HAP-1 (cell line): Measurements from ENCODE around the gene SLC37A4.
"Not testable (repeated sequence)": the region's sequence is repeated elsewhere in the genome, so short reads cannot be mapped to it uniquely, and the experiment has no call there.

Experiments used
- DNase-seq, 2 experiments: peaks; one replicate each; pipeline ENCODE4 v3.0.0-alpha.2; 2016 to 2020; ENCODE audit warnings: low spot score in 2 of 2
- H3K27me3 ChIP-seq: fragments of 250-450 bp; sonication (Bioruptor Pico); 2 replicates; pipeline ENCODE4 v1.5.1; 2020; ENCODE audit warnings: low read depth, mild to moderate bottlenecking, moderate library complexity
- H3K36me3 ChIP-seq: fragments of 250-450 bp; sonication (Bioruptor Pico); replicated peaks from 2 replicates; pipeline ENCODE4 v1.5.1; 2020; ENCODE audit warnings: mild to moderate bottlenecking
- H3K4me1 ChIP-seq: fragments of 250-450 bp; sonication (Bioruptor Pico); 2 replicates; pipeline ENCODE4 v1.5.1; 2020; ENCODE audit warnings: mild to moderate bottlenecking
- H3K4me3 ChIP-seq: fragments of 250-450 bp; sonication (Bioruptor Pico); 2 replicates; pipeline ENCODE4 v1.5.1; 2020; ENCODE audit warnings: mild to moderate bottlenecking, moderate library complexity
- H3K9me3 ChIP-seq: fragments of 250-450 bp; sonication (Bioruptor Pico); 2 replicates; pipeline ENCODE4 v1.5.1; 2020; ENCODE audit warnings: mild to moderate bottlenecking, moderate library complexity
- in situ Hi-C: fragments of 300-500 bp; cut with MboI; formaldehyde crosslinking; loops from 3 replicates; pipeline ENCODE4 v1.14.3; 2020; ENCODE audit warnings: low sequenced_read_pairs, inconsistent platforms, mixed read lengths

The SLC37A4 gene

DNA sequence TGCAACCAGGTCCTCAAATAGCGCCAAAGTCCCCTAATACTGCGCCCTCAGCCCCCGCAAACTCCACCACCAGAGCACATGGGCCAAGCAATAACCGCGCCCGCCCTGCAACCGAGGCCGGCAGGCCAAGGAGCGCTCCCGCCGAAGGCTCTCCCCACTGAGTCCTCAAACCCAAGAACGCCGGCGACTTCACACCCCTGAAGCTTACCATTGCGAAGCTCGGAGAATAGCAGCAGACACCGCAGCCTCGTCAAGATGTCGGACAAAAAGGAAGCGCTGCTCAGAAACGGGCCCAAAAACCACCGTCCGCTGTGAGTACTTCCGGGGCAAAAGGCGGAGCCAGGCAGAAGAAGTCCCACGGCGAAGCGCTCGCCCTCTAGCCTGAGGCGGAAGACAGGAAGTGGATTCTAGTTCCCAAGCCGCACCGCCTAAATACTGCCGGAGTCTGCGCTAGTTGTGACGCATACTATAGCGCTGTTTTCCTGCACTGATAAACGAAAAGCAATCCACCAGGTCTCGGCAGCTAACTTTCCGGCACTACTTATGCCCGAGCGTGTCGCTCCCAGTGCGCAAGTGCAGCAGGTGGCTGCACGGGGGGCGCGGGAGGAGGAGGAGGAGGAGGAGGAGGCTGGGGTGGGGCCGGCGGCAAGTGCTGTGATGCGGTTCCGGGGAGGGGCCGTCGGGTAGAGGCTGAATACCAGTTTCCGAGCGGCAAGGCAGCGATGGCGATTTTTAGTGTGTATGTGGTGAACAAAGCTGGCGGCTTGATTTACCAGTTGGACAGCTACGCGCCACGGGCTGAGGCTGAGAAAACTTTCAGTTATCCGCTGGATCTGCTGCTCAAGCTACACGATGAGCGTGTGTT, 12.4 kb downstream of the SLC37A4 start, which contains the start of the genes RPS25 and TRAPPC4:
RPS25 (minus strand) TSS at position 270 of the 865 bp plus-strand sequence; CDS start at position 211, 59 bp downstream.
TRAPPC4 (plus strand) TSS at position 693 of the 865 bp plus-strand sequence; CDS start at position 723, 30 bp downstream.
- Histone ChIP-seq H3K4me1 (peaks cover 17% of the 10 kb centered on the region), H3K36me3 (peaks cover 69% of the 10 kb centered on the region), H3K4me3 (peak within 1 kb of the TSS; percentile 97), H3K27me3 (no peaks in the 10 kb centered on the region), H3K9me3 (no peaks in the 10 kb centered on the region)
- peak; percentile 93 to 97 for DNase-seq
- in situ Hi-C loops = no loop called here

DNA sequence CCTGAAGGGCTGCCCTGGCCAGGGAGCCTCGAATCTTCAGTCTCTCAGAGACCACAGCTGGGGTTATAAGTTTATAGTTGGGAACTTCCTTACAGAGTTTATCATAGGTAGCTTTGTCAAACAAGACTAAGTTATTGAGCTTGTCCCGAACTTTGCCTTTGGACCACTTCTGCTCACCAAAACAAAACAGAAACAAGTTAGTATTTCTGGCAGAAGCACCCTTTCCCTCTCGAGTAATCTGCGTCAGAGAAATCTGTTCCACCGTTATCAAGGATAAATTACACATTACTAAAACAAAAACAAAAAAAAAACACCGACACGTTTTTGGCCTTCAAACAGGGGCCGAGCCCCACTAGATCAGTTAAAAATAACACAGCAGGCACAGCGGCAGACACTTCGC, 13.3 kb downstream of the SLC37A4 start:
- Histone ChIP-seq H3K36me3 (peaks cover 67% of the 10 kb centered on the region), H3K4me3 (peak overlapping the region; percentile 97), H3K4me1 (peaks cover 17% of the 10 kb centered on the region)
- DNase-seq, H3K27me3 ChIP-seq, in situ Hi-C loops, H3K9me3 ChIP-seq: not testable (repeated sequence)

DNA sequence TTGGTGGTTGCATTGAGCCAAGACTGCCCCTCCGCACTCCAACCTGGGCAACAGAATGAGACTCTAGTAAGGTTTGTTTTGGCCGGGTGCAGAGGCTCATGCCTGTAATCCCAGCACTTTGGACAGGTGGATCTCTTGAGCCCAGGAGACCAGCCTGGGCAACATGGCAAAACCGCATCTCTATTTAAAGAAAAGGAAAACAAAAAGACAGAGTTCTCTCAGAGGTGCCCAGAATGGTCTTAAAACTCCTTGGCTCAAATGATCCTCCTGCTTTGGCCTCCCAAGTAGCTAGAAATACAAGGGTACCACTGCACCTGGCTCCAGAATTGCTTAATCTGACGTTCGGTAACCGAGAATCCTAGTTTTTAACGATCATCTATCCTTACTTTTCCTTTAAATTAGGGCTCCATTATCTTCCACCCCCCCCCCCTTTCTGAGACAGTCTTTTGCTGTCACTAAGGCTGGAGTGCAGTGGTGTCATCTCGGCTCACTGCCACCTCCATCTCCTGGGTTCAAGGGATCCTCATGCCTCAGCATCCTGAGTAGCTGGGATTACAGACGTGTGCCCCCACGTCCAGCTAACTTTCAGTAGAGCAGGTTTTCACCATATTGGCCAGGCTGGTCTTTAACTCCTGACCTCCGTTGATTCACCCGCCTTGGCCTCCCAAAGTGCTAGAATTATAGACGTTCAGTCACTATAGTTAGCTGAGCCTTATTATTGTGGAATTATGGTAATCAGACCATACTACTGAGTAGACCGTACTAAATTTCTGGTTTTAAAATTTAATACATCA, 14.3 kb downstream of the SLC37A4 start:
- Histone ChIP-seq H3K27me3 (no peaks in the 10 kb centered on the region), H3K36me3 (peaks cover 67% of the 10 kb centered on the region), H3K9me3 (no peaks in the 10 kb centered on the region), H3K4me1 (peaks cover 17% of the 10 kb centered on the region), H3K4me3 (peak overlapping the region; percentile 97)
- DNase-seq = no peak
- in situ Hi-C loops = no loop called here

DNA sequence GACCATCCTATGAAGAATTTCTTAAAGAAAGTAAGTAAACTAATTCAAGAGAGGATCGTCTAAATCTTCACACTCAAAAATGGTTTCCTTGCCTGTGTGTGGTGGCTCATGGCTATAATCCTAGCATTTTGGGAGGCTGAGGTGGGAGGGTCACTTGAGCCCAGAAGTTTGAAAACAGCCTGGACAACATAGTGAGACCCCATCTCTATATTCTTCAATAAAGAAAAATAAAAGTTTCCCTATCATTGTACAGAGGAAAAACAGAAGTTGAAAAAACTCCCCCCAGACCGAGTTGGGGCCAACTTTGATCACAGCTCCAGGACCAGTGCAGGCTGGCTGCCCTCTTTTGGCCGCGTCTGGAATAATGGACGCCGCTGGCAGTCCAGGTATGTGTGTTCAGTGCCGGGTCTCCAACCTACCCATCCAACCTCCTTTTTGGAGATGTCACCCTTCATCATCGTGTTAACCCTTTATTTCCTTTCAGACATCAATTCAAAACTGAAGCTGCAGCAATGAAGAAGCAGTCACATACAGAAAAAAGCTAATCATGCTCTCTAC, 15.5 kb downstream of the SLC37A4 start:
- DNase-seq = peak in 1 of 2 experiments; percentile 38
- H3K4me3 ChIP-seq = no peak overlapping the region
- no peaks in the 10 kb centered on the region for H3K9me3 ChIP-seq
- no peaks in the 10 kb centered on the region for H3K27me3 ChIP-seq
- H3K4me1 ChIP-seq = peaks cover 16% of the 10 kb centered on the region
- in situ Hi-C loops = no loop called here
- peaks cover 68% of the 10 kb centered on the region for H3K36me3 ChIP-seq

DNA sequence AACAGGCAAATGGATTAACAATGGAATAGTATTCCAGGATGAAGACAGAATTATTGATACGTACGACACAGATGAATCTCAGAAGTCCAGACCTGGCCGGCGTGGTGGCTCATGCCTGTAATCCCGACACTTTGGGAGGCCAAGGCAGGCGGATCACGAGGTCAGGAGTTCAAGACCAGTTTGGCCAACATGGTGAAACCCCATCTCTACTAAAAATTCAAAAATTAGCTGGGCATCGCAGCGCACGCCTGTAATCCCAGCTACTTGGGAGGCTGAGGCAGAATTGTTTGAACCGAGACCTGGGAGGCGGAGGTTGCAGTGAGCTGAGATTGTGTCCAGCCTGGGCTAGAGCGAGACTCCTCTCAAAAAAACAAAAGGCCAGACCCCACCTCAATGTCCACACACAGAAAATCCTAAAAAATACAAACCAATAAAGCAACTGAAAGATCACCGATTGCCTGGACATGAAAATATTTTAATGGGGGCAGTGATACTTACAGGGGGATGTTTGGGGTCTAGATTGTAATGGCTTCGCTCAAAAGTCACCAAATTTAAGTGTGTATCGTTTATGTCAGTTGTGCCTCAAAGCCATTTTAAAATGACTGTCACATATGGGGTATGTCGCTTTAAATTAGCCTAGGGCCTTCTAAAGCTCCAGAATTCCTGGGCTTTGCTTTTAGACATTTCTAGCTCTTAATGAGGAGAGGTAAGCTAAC, 16.3 kb downstream of the SLC37A4 start:
- in situ Hi-C loops = no loop called here
- H3K36me3 ChIP-seq = peaks cover 67% of the 10 kb centered on the region
- H3K9me3 ChIP-seq = no peaks in the 10 kb centered on the region
- no peaks in the 10 kb centered on the region for H3K27me3 ChIP-seq
- H3K4me3 ChIP-seq = no peak overlapping the region
- peaks cover 13% of the 10 kb centered on the region for H3K4me1 ChIP-seq
- no peak for DNase-seq

DNA sequence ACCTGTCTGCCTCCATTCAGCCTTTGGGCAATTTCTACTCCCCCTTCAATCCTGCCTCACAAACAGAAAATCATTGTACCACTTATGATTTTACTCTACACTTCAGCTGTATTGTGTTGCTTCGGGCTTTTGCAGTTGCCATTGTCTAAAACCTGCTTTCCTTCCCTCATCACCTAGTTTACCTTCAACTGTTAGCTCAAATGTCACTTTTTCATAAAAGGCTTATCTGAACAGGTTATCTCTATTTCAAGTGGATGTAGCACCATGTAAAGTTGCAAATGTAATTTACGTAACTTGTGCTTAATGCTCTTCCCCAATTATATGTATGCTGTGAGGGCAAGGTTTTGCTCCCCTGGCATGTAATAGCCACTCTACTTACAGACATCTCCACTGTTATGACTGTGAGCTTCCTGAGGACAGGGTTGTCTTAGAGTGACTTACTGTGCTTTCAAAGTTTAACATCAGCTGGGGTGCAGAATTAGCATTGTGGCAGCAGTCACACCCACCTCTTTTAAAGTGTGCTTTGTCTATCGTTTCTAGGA, 18.0 kb downstream of the SLC37A4 start:
- Histone ChIP-seq H3K36me3 (peaks cover 77% of the 10 kb centered on the region), H3K4me1 (peaks cover 13% of the 10 kb centered on the region), H3K9me3 (no peaks in the 10 kb centered on the region), H3K27me3 (no peaks in the 10 kb centered on the region), H3K4me3 (no peak overlapping the region)
- DNase-seq = no peak
- in situ Hi-C loops = no loop called here

DNA sequence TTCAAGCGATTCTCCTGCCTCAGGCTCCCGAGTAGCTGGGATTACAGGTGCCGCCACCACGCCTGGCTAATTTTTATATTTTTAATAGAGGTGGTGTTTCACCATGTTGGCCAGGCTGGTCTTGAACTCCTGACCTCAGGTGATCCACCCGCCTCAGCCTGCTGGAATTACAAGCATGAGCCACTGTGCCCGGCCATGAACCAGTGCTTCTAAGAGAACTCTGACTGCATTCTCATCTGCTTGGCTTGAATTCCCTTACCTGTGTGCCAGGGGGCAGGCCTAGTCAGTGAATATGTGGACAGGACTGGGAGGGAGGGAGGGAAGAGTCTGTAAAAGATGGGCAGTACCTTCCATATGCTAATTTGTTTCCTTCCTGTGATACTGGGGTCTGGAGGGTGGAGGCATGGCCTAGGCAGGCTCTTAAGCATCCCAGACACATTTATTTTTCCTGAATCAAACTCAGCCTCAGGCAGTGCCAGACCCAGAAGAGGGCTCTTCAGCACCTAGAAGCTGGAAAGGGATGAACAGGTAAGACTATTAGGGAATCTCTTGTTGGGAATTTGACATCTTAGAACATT, 19.1 kb downstream of the SLC37A4 start:
- Histone ChIP-seq H3K36me3 (peaks cover 77% of the 10 kb centered on the region), H3K4me3 (no peak overlapping the region), H3K4me1 (peaks cover 6% of the 10 kb centered on the region), H3K9me3 (no peaks in the 10 kb centered on the region), H3K27me3 (no peaks in the 10 kb centered on the region)
- in situ Hi-C loops = no loop called here
- no peak for DNase-seq

DNA sequence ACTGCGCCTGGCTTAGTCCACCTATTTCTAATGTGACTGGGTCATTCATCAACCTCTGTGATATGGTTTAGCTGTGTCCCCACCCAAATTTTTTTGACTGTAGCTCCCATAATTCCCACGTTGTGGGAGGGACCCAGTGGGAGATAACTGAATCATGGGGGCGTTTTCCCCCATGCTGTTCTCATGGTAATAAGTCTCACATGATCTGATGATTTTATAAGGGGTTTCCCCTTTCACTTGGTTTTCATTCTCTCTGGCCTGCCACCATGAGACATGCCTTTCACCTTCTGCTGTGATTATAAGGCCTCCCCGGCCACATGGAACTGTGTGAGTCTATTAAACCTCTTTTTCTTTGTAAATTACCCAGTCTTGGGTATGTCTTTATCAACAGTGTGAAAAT, 24.0 kb downstream of the SLC37A4 start:
- no peak for DNase-seq
- H3K9me3 ChIP-seq = no peaks in the 10 kb centered on the region
- H3K36me3 ChIP-seq = peaks cover 59% of the 10 kb centered on the region
- in situ Hi-C loops = no loop called here
- no peak overlapping the region for H3K4me3 ChIP-seq
- no peaks in the 10 kb centered on the region for H3K27me3 ChIP-seq
- H3K4me1 ChIP-seq = no peaks in the 10 kb centered on the region

DNA sequence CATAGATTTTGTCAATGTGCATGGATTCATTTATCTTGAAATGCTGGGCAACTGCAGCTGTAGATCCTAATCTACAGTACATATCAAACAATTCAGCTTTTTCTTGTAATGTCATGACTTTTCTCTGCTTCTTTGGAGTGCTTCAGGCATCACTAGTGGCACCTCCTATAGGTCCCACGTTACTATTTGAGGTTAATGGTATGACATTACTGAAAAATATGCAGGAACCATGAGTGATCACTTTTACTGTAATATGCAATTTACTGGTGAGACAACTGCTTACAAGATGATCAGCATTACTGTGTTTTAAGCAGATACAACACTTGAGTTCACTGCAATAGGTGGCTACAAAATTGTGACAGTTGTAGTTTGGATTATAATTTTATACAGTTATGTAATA, 29.8 kb downstream of the SLC37A4 start:
- Histone ChIP-seq H3K4me1 (peaks cover 19% of the 10 kb centered on the region), H3K36me3 (peaks cover 51% of the 10 kb centered on the region), H3K9me3 (no peaks in the 10 kb centered on the region), H3K27me3 (no peaks in the 10 kb centered on the region), H3K4me3 (no peak overlapping the region)
- no peak for DNase-seq
- in situ Hi-C loops = no loop called here

DNA sequence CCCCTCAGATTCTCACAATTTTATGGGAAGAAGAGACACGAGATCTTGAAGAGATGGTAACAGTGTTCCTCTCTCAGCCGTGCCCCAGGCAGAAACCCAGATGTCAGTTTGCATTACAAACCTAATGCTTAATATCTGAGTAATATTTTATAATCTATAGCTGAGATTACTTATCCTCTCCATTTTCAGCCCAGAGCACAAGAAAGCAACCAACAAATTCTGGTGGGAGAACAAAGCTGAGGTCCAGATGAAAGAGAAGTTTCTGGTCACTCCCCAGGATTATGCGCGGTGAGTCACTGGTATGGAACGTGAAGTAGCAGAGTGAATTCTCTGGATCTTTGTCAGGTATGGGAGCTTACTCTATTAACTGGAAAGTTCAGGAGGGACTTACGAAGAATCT, 31.9 kb downstream of the SLC37A4 start:
- DNase-seq = peak; percentile 75 to 89
- Histone ChIP-seq H3K4me3 (peak overlapping the region; percentile 89), H3K4me1 (peaks cover 19% of the 10 kb centered on the region), H3K9me3 (no peaks in the 10 kb centered on the region), H3K27me3 (no peaks in the 10 kb centered on the region), H3K36me3 (peaks cover 46% of the 10 kb centered on the region)
- in situ Hi-C loops = no loop called here

DNA sequence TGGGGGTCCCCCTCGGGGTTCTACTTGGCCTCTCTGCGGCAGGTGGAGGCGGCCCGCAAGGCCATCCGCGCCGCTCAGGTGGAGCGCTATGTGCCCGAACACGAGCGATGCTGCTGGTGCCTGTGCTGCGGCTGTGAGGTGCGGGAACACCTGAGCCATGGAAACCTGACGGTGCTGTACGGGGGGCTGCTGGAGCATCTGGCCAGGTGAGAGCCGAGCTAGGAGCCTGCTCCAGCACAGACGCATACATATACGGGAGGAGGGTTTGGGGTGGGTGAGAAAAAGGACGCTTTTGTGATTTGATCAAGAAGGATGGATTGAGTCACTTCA, 32.3 kb downstream of the SLC37A4 start:
- Histone ChIP-seq H3K4me1 (peaks cover 19% of the 10 kb centered on the region), H3K9me3 (no peaks in the 10 kb centered on the region), H3K36me3 (peaks cover 47% of the 10 kb centered on the region), H3K4me3 (peak overlapping the region; percentile 89), H3K27me3 (no peaks in the 10 kb centered on the region)
- in situ Hi-C loops = no loop called here
- no peak for DNase-seq

DNA sequence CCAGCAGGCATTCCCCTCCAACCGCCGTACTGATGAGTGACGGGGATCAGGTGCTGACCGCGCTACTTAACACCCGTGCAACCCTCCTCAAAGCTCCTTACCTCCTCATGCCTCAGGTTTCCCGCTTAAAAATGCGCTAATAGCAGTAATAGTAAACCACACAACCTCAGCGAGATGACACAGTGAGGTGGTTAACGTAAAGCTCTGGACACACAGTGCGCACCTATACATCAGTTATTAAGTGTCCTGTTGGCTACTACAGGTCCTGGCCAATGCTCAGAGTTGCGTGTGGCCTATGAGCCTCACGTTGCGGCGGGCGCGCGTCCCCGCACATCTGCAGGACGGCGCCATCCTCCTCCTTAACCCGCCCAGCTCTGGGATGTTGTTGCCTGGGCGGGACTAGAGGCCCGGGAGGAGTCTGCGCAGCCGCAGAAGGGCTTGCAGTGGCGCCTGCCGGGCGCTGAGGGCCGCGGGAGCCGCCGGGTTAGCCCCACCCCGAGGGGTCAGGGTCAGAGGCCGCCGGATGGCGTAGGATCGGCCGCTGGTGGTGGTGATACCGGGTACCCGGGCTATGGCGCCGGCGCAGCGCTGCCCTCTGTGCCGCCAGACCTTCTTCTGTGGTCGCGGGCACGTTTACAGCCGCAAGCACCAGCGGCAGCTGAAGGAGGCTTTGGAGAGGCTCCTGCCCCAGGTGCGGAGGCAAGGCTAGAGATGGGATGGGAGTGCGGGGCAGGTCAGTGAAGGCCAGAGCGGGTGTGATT, 32.9 kb downstream of the SLC37A4 start, which contains the start of gene CENATAC:
CENATAC (plus strand) TSS at position 512 of the 761 bp plus-strand sequence; CDS start at position 572, 60 bp downstream.
- in situ Hi-C loops = no loop called here
- peak within 1 kb of the TSS; percentile 89 for H3K4me3 ChIP-seq

More for the DNA sequence above, 32.9 kb downstream of the SLC37A4 start, which contains the start of gene CENATAC:
- no peaks in the 10 kb centered on the region for H3K27me3 ChIP-seq
- peak; percentile 90 to 95 for DNase-seq
- peaks cover 19% of the 10 kb centered on the region for H3K4me1 ChIP-seq
- H3K36me3 ChIP-seq = peaks cover 47% of the 10 kb centered on the region
- H3K9me3 ChIP-seq = no peaks in the 10 kb centered on the region
